Pancreas (tissue), 10 donors: ENCODE results near the gene CAV1. TPM values are rescaled to one million over a fixed set of nuclear protein-coding genes. Genes with fewer than 3 reads are reported as not detected.
A peak's percentile ranks its signal among the peaks of the same experiment; 100 is the strongest.

ENCODE experiments used
- ATAC-seq, 4 donors: fragments of 200-7000 bp; cut with Tn5 transposase; one replicate each; pipeline versions ENCODE4 v1.8.0 to v1.9.1; 2020; ENCODE audit warnings: mild to moderate bottlenecking in 4 of 4, moderate library complexity in 4 of 4
- DNase-seq, 6 donors: peaks; one replicate each; pipeline ENCODE4 v3.0.0-alpha.2; 2020
- FAIRE-seq: peaks from 2 replicates; lab custom pipeline; 2012; peaks lifted over from hg19 to GRCh38; lab: Jason Lieb, UNC
- H3K27ac ChIP-seq, 4 donors: fragments of 200-600 bp; sonication (generic); 1 replicate in 3 of 4; 2 replicates in 1 of 4; pipeline versions ENCODE4 v1.5.0 to v1.8.0; 2020
- H3K27me3 ChIP-seq, 4 donors: fragments of 200-600 bp; one replicate each; pipeline ENCODE4 v1.8.0; 2021
- H3K36me3 ChIP-seq, 3 donors: fragments of 200-600 bp; sonication (generic) in 1 of 3; one replicate each; pipeline versions ENCODE4 v1.5.0 to v1.8.0; 2020 to 2021
- H3K4me1 ChIP-seq, 3 donors: fragments of 200-600 bp; one replicate each; pipeline ENCODE4 v1.8.0; 2021
- H3K4me3 ChIP-seq, 4 donors: fragments of 200-600 bp; sonication (generic) in 2 of 4; one replicate each; pipeline versions ENCODE4 v1.5.0 to v1.8.0; 2020 to 2021
- H3K9me3 ChIP-seq, 4 donors: fragments of 200-600 bp; one replicate each; pipeline ENCODE4 v1.8.0; 2021
- WGBS, 2 donors: extraction: QIAGEN DNeasy Blood & Tissue Kit; methylation state at CpG; one replicate each; pipeline ENCODE4 v1.1.7; 2013; 5-methylcytosine and 5-hydroxymethylcytosine counted together
- intact Hi-C, 3 donors: fragments of 100-400 bp; cut with DNase I; formaldehyde crosslinking; loops; one replicate each; pipeline versions ENCODE4 v1.11.1 to v1.14.2; 2022
- polyA plus RNA-seq, 2 donors: library from polyadenylated mRNA; stranded (reverse); fragments of 200-250 nt; gene quantifications; one replicate each; pipeline ENCODE4 v1.2.3, GENCODE V29; 2013
- total RNA-seq, 6 donors: library from RNA; stranded (reverse); fragmentation: NEBNext Ultra II Directional in 4 of 6; extraction: Animal tissue kit (Norgen Biotek cat#: 25700) in 4 of 6; gene quantifications; one replicate each; pipeline versions ENCODE4 v1.2.1 to v1.2.4, GENCODE V29; 2021 to 2023
- TF ChIP-seq, protein P1 (sequence below), 4 donors: fragments of 200-600 bp; sonication (generic) in 3 of 4; IDR thresholded peaks; one replicate each; pipeline versions ENCODE4 v1.5.0 to v1.8.0; 2021; ENCODE audit warnings: antibody characterized with exemption in 4 of 4
- donor health status: healthy with polysubstance abuse.
- donor health status: DM: no; HTN: no; CAD: no; lungs with moderate emphysema.
- donor health status: DM: no; HTN: no; CAD: no.
- donor health status: control.
- donor health status: control.
- donor health status: Bipolar disorder and iron deficiency.
- donor health status: DM: yes; HTN: yes; CAD: no.
- donor health status: DM: no; HTN: no; CAD: no.
- donor health status: DM: no; HTN: no; CAD: no.
- donor health status: DM: yes; HTN: yes; CAD: no.

CAV1 gene
- total and polyA plus RNA-seq, 8 donors, result 4.6 to 19.5 (median 11.2) TPM

DNA sequence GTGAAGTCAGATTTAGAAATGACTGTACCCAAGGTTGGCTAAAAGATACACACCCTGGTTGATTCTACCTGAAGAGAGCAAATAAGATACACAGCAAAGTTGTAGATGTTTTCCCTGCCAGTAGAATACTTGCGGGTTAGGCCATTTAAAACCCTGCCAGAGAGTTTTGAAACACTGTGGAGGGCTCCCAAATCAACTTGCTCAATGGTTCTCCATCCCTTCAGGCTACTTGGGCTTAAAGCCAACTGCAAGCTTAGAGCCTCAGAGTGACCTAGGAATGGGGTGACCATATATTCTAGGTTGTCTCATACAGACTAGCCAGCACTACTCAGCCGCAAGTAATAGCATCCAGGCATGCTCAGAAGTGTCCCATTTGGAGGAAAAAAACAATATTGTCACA lies 10.0 kb downstream of the CAV1 start:
- H3K9me3 ChIP-seq, result no peaks in the 10 kb centered on the region
- ATAC-seq (peak in 2 of 4 donors; percentile 32 to 56), DNase-seq (no peak), FAIRE-seq (no peak)
- no peaks in the 10 kb centered on the region for H3K4me1 ChIP-seq
- intact Hi-C loops, result no loop called here
- H3K36me3 ChIP-seq, result no peaks in the 10 kb centered on the region
- TF ChIP-seq, protein P1, sequence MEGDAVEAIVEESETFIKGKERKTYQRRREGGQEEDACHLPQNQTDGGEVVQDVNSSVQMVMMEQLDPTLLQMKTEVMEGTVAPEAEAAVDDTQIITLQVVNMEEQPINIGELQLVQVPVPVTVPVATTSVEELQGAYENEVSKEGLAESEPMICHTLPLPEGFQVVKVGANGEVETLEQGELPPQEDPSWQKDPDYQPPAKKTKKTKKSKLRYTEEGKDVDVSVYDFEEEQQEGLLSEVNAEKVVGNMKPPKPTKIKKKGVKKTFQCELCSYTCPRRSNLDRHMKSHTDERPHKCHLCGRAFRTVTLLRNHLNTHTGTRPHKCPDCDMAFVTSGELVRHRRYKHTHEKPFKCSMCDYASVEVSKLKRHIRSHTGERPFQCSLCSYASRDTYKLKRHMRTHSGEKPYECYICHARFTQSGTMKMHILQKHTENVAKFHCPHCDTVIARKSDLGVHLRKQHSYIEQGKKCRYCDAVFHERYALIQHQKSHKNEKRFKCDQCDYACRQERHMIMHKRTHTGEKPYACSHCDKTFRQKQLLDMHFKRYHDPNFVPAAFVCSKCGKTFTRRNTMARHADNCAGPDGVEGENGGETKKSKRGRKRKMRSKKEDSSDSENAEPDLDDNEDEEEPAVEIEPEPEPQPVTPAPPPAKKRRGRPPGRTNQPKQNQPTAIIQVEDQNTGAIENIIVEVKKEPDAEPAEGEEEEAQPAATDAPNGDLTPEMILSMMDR (IDR thresholded peaks at IDR 0.05), result no peak
- WGBS, 2 donors, result 88 to 91% methylated on average over 2 of the region's 2 CpGs
- H3K4me3 ChIP-seq, result no peak overlapping the region
- no peak overlapping the region for H3K27ac ChIP-seq
- H3K27me3 ChIP-seq, result no peaks in the 10 kb centered on the region

GRCh38 chr7:116535416-116535815 lies 10.6 kb downstream of the CAV1 start:
- ATAC-seq, result no peak
- Histone ChIP-seq H3K4me3 (no peak overlapping the region), H3K4me1 (no peaks in the 10 kb centered on the region), H3K9me3 (no peaks in the 10 kb centered on the region), H3K27me3 (no peaks in the 10 kb centered on the region), H3K36me3 (no peaks in the 10 kb centered on the region), H3K27ac (no peak overlapping the region)
- WGBS, 2 donors, result 67 to 83% methylated on average over 1 of the region's 1 CpG
- no peak for DNase-seq
- FAIRE-seq, result no peak
- intact Hi-C loops, result no loop called here
- TF ChIP-seq, protein P1 (IDR thresholded peaks at IDR 0.05), result no peak

DNA sequence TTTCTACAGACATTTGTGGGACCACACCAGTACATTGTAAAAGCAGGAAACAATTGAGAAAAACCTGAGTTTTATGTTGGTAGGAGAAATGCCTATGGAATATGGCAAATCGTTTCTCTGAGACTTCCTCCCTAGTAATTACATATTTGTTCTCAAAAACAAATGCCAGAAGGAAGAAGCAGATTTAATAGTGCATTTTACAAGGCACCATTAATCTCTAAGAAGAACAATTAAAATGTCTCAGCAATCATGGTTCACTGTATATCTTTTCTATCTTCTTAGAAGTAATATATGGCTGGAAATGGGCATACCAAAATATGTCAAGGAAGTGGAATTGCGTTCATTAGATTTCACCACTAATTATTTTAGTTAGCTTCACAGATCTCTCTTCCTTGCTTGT lies 13.3 kb downstream of the CAV1 start:
- Histone ChIP-seq H3K4me3 (no peak overlapping the region), H3K9me3 (no peaks in the 10 kb centered on the region), H3K27ac (no peak overlapping the region), H3K27me3 (no peaks in the 10 kb centered on the region), H3K4me1 (no peaks in the 10 kb centered on the region), H3K36me3 (no peaks in the 10 kb centered on the region)
- 75 to 77% methylated on average over 2 of the region's 2 CpGs for WGBS, 2 donors
- no peak for ATAC-seq
- TF ChIP-seq, protein P1 (IDR thresholded peaks at IDR 0.05), result no peak
- intact Hi-C loops, result no loop called here
- DNase-seq, result no peak
- FAIRE-seq, result no peak

DNA sequence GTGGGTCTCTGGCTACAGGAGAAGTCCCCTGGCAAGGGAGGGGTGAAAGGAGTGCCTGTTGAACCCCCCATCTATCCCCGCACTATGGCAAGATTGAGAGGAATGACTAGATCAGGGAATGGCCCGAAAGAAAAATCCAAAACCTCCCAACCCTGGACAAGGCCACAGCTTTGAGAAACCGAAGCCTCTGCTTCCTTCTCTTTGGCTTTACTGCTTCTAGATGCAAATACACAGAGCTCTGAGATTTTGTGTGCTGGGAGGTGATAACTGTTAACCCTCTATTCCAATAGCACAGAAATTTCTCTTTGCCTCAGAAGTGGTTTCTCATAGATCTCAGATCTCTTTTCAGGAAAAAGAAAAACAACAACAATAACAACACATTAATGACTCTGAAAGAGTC lies 15.0 kb downstream of the CAV1 start:
- Histone ChIP-seq H3K36me3 (no peaks in the 10 kb centered on the region), H3K27me3 (no peaks in the 10 kb centered on the region), H3K4me1 (no peaks in the 10 kb centered on the region), H3K9me3 (no peaks in the 10 kb centered on the region), H3K4me3 (no peak overlapping the region), H3K27ac (no peak overlapping the region)
- no peak for DNase-seq
- TF ChIP-seq, protein P1 (IDR thresholded peaks at IDR 0.05), result no peak
- FAIRE-seq, result no peak
- intact Hi-C loops, result no loop called here
- no peak for ATAC-seq
- 87 to 91% methylated on average over 3 of the region's 3 CpGs for WGBS, 2 donors

DNA sequence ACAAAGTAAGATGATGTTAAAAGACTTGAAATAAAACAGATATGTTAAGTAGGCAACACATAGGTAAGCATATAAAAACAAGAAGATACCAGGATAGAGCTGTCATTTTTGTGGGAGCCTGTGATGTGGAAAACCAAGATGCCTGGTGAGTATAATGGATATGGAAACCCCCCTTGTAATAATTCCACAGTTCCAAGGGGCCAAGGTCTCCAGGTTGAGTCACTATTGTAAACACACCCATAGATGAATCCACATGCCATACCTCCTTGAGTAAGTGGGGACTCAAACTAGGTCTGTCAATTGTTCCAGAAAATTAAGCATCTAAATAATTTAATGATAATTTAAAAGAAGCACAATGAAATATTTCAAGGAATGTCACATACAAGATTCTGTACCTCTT lies 15.9 kb downstream of the CAV1 start:
- H3K9me3 ChIP-seq, result no peaks in the 10 kb centered on the region
- ATAC-seq (no peak), FAIRE-seq (no peak), DNase-seq (no peak)
- TF ChIP-seq, protein P1 (IDR thresholded peaks at IDR 0.05), result no peak
- H3K36me3 ChIP-seq, result no peaks in the 10 kb centered on the region
- H3K4me3 ChIP-seq, result no peak overlapping the region
- no peaks in the 10 kb centered on the region for H3K4me1 ChIP-seq
- intact Hi-C loops, result no loop called here
- no peak overlapping the region for H3K27ac ChIP-seq
- no peaks in the 10 kb centered on the region for H3K27me3 ChIP-seq
